Loucy (cell line): ENCODE results near the gene FNDC11.
"Not testable (repeated sequence)": the region's sequence is repeated elsewhere in the genome, so short reads cannot be mapped to it uniquely, and the experiment has no call there.

Experiments
- H2AFZ ChIP-seq: fragments of 200-600 bp; sonication (generic); 2 replicates; pipeline ENCODE4 v1.6.0; 2016; ENCODE audit warnings: antibody characterized with exemption, mild to moderate bottlenecking, low read length, moderate library complexity
- H3F3A ChIP-seq: fragments of 200-600 bp; 2 replicates; pipeline ENCODE4 v1.6.0; 2016; ENCODE audit warnings: antibody characterized with exemption, low read depth, mild to moderate bottlenecking
- H3K27me3 ChIP-seq: fragments of 200-600 bp; sonication (generic); 2 replicates; pipeline ENCODE4 v1.6.1; 2014; ENCODE audit warnings: low read length, mild to moderate bottlenecking; ENCODE audit not compliant: insufficient read depth, poor library complexity, severe bottlenecking
- H3K36me3 ChIP-seq: fragments of 200-600 bp; sonication (generic); 2 replicates; pipeline ENCODE4 v1.6.1; 2016; ENCODE audit warnings: low read length; ENCODE audit not compliant: insufficient read depth
- H3K4me1 ChIP-seq: fragments of 200-600 bp; sonication (generic); 2 replicates; pipeline ENCODE4 v1.5.1; 2014; ENCODE audit warnings: low read length, mild to moderate bottlenecking; ENCODE audit not compliant: insufficient read depth, poor library complexity, severe bottlenecking
- H3K4me2 ChIP-seq: fragments of 200-600 bp; sonication (generic); 2 replicates; pipeline ENCODE4 v1.6.0; 2014; ENCODE audit warnings: antibody characterized with exemption, low read length, low read depth, mild to moderate bottlenecking; ENCODE audit not compliant: poor library complexity, severe bottlenecking
- H3K4me3 ChIP-seq: fragments of 200-600 bp; sonication (generic); 2 replicates; pipeline ENCODE4 v1.5.1; 2014; ENCODE audit warnings: low read length, mild to moderate bottlenecking, mixed read lengths; ENCODE audit not compliant: poor library complexity, severe bottlenecking
- H3K79me2 ChIP-seq: fragments of 200-600 bp; sonication (generic); 2 replicates; pipeline ENCODE4 v1.6.1; 2014; ENCODE audit warnings: low read length; ENCODE audit not compliant: insufficient read depth
- H3K9ac ChIP-seq: fragments of 200-600 bp; sonication (generic); 2 replicates; pipeline ENCODE4 v1.6.0; 2014; ENCODE audit warnings: mild to moderate bottlenecking, low read depth, low read length, moderate library complexity; ENCODE audit not compliant: poor library complexity, severe bottlenecking
- H3K9me2 ChIP-seq: fragments of 200-600 bp; sonication (generic); replicated peaks from 2 replicates; pipeline ENCODE4 v1.6.1; 2016; ENCODE audit warnings: low read depth, low read length, mixed read lengths
- H3K9me3 ChIP-seq: fragments of 200-600 bp; sonication (generic); 2 replicates; pipeline ENCODE4 v1.6.1; 2014; ENCODE audit warnings: mild to moderate bottlenecking, antibody characterized with exemption, low read length, low read depth; ENCODE audit not compliant: insufficient read depth
- H4K20me1 ChIP-seq: fragments of 200-600 bp; sonication (generic); 2 replicates; pipeline ENCODE4 v1.6.0; 2014; ENCODE audit warnings: antibody characterized with exemption, low read length, mild to moderate bottlenecking; ENCODE audit not compliant: insufficient read depth, poor library complexity, severe bottlenecking
- EZH2phosphoT487 ChIP-seq: fragments of 200-600 bp; IDR thresholded peaks from 2 replicates; pipeline ENCODE4 v1.6.1; 2018; ENCODE audit warnings: antibody characterized with exemption, mild to moderate bottlenecking, moderate library complexity, borderline replicate concordance
- TF ChIP-seq, protein P1 (sequence below): fragments of 200-600 bp; sonication (generic); conservative IDR thresholded peaks from 2 replicates; pipeline ENCODE4 v1.5.1; 2014; ENCODE audit warnings: mild to moderate bottlenecking, antibody characterized with exemption, low read length

Gene FNDC11

DNA sequence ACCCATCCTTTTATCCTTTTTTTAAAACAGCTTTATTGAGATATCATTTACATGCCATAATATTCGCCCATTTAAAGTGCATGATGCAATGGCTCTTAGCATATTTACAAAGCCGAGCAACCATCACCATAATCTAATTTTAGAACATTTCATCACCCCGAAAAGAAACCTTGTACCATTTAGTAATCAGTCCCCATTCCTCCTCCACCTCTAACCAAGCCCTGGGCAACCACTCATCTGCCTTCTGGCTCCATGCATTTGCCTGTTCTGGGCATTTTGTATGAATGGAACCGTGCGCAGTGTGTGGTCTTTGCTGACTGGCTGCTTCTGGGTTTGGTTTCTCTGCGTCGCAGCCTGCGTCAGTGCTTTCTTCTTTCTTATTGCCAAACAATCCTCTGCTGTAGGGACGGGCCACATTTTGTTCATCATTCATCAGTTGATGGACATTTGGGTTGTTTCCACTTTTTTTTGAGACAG, 44.8 kb upstream of the FNDC11 start:
- H3K9ac ChIP-seq, result no peak overlapping the region
- H3K79me2 ChIP-seq, result no peaks in the 10 kb centered on the region
- H3F3A ChIP-seq, result no peaks in the 10 kb centered on the region
- no peaks in the 10 kb centered on the region for H3K9me2 ChIP-seq
- no peak overlapping the region for H2AFZ ChIP-seq
- no peaks in the 10 kb centered on the region for H4K20me1 ChIP-seq
- H3K4me3 ChIP-seq, result no peak overlapping the region
- no peak for TF ChIP-seq EZH2phosphoT487
- TF ChIP-seq, protein P1, sequence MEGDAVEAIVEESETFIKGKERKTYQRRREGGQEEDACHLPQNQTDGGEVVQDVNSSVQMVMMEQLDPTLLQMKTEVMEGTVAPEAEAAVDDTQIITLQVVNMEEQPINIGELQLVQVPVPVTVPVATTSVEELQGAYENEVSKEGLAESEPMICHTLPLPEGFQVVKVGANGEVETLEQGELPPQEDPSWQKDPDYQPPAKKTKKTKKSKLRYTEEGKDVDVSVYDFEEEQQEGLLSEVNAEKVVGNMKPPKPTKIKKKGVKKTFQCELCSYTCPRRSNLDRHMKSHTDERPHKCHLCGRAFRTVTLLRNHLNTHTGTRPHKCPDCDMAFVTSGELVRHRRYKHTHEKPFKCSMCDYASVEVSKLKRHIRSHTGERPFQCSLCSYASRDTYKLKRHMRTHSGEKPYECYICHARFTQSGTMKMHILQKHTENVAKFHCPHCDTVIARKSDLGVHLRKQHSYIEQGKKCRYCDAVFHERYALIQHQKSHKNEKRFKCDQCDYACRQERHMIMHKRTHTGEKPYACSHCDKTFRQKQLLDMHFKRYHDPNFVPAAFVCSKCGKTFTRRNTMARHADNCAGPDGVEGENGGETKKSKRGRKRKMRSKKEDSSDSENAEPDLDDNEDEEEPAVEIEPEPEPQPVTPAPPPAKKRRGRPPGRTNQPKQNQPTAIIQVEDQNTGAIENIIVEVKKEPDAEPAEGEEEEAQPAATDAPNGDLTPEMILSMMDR, result no peak
- no peaks in the 10 kb centered on the region for H3K27me3 ChIP-seq
- no peak overlapping the region for H3K4me2 ChIP-seq
- H3K4me1 ChIP-seq, result no peaks in the 10 kb centered on the region
- no peaks in the 10 kb centered on the region; the same call in 1 of the 2 replicates for H3K9me3 ChIP-seq
- H3K36me3 ChIP-seq, result no peaks in the 10 kb centered on the region

- Histone ChIP-seq H3K79me2 (no peaks in the 10 kb centered on the region), H3K9me3 (no peaks in the 10 kb centered on the region)
These were observed 40.8 kb upstream of the FNDC11 start for GRCh38 chr20:63513207-63513606.

GRCh38 chr20:63514520-63514919, 39.4 kb upstream of the FNDC11 start:
- H2AFZ ChIP-seq, H3K9ac ChIP-seq: not testable (repeated sequence)

More at GRCh38 chr20:63513207-63513606, 40.8 kb upstream of the FNDC11 start:
- H3K36me3 ChIP-seq, result no peaks in the 10 kb centered on the region
- no peak overlapping the region for H3K9ac ChIP-seq
- H3F3A ChIP-seq, result no peaks in the 10 kb centered on the region
- H3K4me3 ChIP-seq, result no peak overlapping the region
- no peaks in the 10 kb centered on the region for H3K9me2 ChIP-seq
- H3K4me2 ChIP-seq, result no peak overlapping the region
- H3K27me3 ChIP-seq, result no peaks in the 10 kb centered on the region
- TF ChIP-seq, protein P1, result no peak
- no peak for TF ChIP-seq EZH2phosphoT487
- no peak overlapping the region for H2AFZ ChIP-seq
- H3K4me1 ChIP-seq, result peaks cover under 1% of the 10 kb centered on the region
- no peaks in the 10 kb centered on the region for H4K20me1 ChIP-seq

More at GRCh38 chr20:63514520-63514919, 39.4 kb upstream of the FNDC11 start:
- H3K4me3 ChIP-seq, H3K9me2 ChIP-seq, H3K27me3 ChIP-seq, H3F3A ChIP-seq, H3K4me2 ChIP-seq, H3K9me3 ChIP-seq, H3K79me2 ChIP-seq, H3K36me3 ChIP-seq, H4K20me1 ChIP-seq: not testable (repeated sequence)
- H3K4me1 ChIP-seq, result peaks cover 12% of the 10 kb centered on the region
